ENCODE data around the gene MBNL3. TPM values are rescaled to one million over a fixed set of nuclear protein-coding genes. Genes with fewer than 3 reads are reported as not detected.

Gene MBNL3
- polyA plus RNA-seq, 1 of the 3 experiments (the other 2 are of a cell fraction), result 0.21 TPM

GRCh38 chrX:132401935-132402334 is 86.9 kb downstream of the MBNL3 start:
- Histone ChIP-seq H3F3A (replicated peaks; ENCODE audit: insufficient read depth) (no peaks in the 10 kb centered on the region), H3K4me2 (no peak overlapping the region), H2AFZ (ENCODE audit: low read depth) (no peak overlapping the region), H4K20me1 (ENCODE audit: insufficient read depth) (no peaks in the 10 kb centered on the region), H3K9me2 (no peaks in the 10 kb centered on the region), H3K4me3 (ENCODE audit: low read depth in 2 of 2, low read length in 1 of 2) (no peak overlapping the region), H3K4me1 (ENCODE audit: control insufficient read depth in 1 of 2, insufficient read depth in 2 of 2, low read depth in 1 of 2, low read length in 1 of 2) (no peaks in the 10 kb centered on the region), H3K79me2 (ENCODE audit: insufficient read depth) (no peaks in the 10 kb centered on the region), H3K9me3 (no peaks in the 10 kb centered on the region), H3K36me3 (replicated peaks in 1 of 2; ENCODE audit: control insufficient read depth in 1 of 2, insufficient read depth in 2 of 2, low read length in 1 of 2) (no peaks in the 10 kb centered on the region), H3K27ac (ENCODE audit: low read depth in 2 of 2, low read length in 1 of 2) (no peak overlapping the region), H3K27me3 (ENCODE audit: insufficient read depth) (no peaks in the 10 kb centered on the region), H3K9ac (no peak overlapping the region)
- CTCF ChIA-PET, result interaction anchor here (1.5 kb wide), 1 partner anchor 12 kb away, joined by 4 read pairs; no protein-coding TSS in a partner anchor
- no peak for DNase-seq
- 24% methylated on average over 1 of the region's 1 CpG for WGBS (ENCODE audit: low lambda C conversion rate)
- POLR2A ChIA-PET, result no interaction called here
- no peak for TF ChIP-seq FOXJ3 (CRISPR knock-in tag; IDR thresholded peaks at IDR 0.05)
- TF ChIP-seq TCF12 (IDR thresholded peaks at IDR 0.05), result no peak

- H3K4me1 ChIP-seq (ENCODE audit: control insufficient read depth in 1 of 2, insufficient read depth in 2 of 2, low read depth in 1 of 2, low read length in 1 of 2), result no peaks in the 10 kb centered on the region
- H3K36me3 ChIP-seq (replicated peaks in 1 of 2; ENCODE audit: control insufficient read depth in 1 of 2, insufficient read depth in 2 of 2, low read length in 1 of 2), result no peaks in the 10 kb centered on the region
- WGBS (ENCODE audit: low lambda C conversion rate), result 40% methylated on average over 1 of the region's 1 CpG
- POLR2A ChIA-PET, result no interaction called here
- H4K20me1 ChIP-seq (ENCODE audit: insufficient read depth), result no peaks in the 10 kb centered on the region
- DNase-seq, result no peak
- CTCF ChIA-PET, result no interaction called here
- peaks cover 3% of the 10 kb centered on the region for H3F3A ChIP-seq (replicated peaks; ENCODE audit: insufficient read depth)
- no peak overlapping the region for H3K4me2 ChIP-seq
- no peaks in the 10 kb centered on the region for H3K9me3 ChIP-seq
- H3K9ac ChIP-seq, result no peak overlapping the region
- no peak overlapping the region for H3K4me3 ChIP-seq (ENCODE audit: low read depth in 2 of 2, low read length in 1 of 2)
- no peaks in the 10 kb centered on the region for H3K9me2 ChIP-seq
- no peaks in the 10 kb centered on the region for H3K27me3 ChIP-seq (ENCODE audit: insufficient read depth)
- no peaks in the 10 kb centered on the region for H3K79me2 ChIP-seq (ENCODE audit: insufficient read depth)
- no peak overlapping the region for H2AFZ ChIP-seq (ENCODE audit: low read depth)
- TF ChIP-seq MEF2A (IDR thresholded peaks at IDR 0.05; ENCODE audit: borderline replicate concordance, low read depth) (no peak), RFX5 (IDR thresholded peaks at IDR 0.05; ENCODE audit: low read length) (no peak), SMC3 (IDR thresholded peaks at IDR 0.05; ENCODE audit: low read depth, low read length) (no peak), USF1 (IDR thresholded peaks at IDR 0.05; ENCODE audit: borderline replicate concordance, low read depth) (no peak), EP300 (IDR thresholded peaks at IDR 0.05; ENCODE audit: borderline replicate concordance in 1 of 2, low read depth in 1 of 2, low read length in 1 of 2) (no peak), RCOR1 (IDR thresholded peaks at IDR 0.05; ENCODE audit: low read length) (no peak), POLR2AphosphoS5 (IDR thresholded peaks at IDR 0.05; ENCODE audit: low read depth, low read length) (no peak), RXRA (IDR thresholded peaks at IDR 0.05; ENCODE audit: borderline replicate concordance, low read depth) (no peak), ZBTB33 (IDR thresholded peaks at IDR 0.05; ENCODE audit: borderline replicate concordance, low read depth) (no peak), TAF1 (IDR thresholded peaks at IDR 0.05; ENCODE audit: borderline replicate concordance, low read depth, low read length) (no peak), NFIC (IDR thresholded peaks at IDR 0.05; ENCODE audit: borderline replicate concordance) (no peak), GATA2 (CRISPR knock-in tag; IDR thresholded peaks at IDR 0.05) (no peak), TCF12 (IDR thresholded peaks at IDR 0.05) (no peak)
- H3K27ac ChIP-seq (ENCODE audit: low read depth in 2 of 2, low read length in 1 of 2), result no peak overlapping the region
Observed at GRCh38 chrX:132400706-132401105, 88.1 kb downstream of the MBNL3 start.
